CD14-positive monocyte (primary cell): ENCODE results near the gene BLZF1. TPM values are rescaled to one million over a fixed set of nuclear protein-coding genes. Genes with fewer than 3 reads are reported as not detected.

Experiments used
- DNase-seq, 3 donors: peaks; one replicate each; pipeline ENCODE4 v3.0.0-alpha.2; 2011 to 2022
- H2AFZ ChIP-seq: 2 replicates; pipeline ENCODE4 v1.6.0; 2012; ENCODE audit warnings: mild to moderate bottlenecking, low read depth, low read length, inconsistent platforms; ENCODE audit not compliant: insufficient read depth, poor library complexity, severe bottlenecking
- H3K27ac ChIP-seq, 2 donors: 1 replicate in 1 of 2; 2 replicates in 1 of 2; pipeline ENCODE4 v1.5.1; 2012 to 2013; ENCODE audit warnings: low read length in 2 of 2, control low read depth in 1 of 2, inconsistent platforms in 1 of 2, low read depth in 1 of 2, mild to moderate bottlenecking in 1 of 2
- H3K27me3 ChIP-seq, 2 donors: one replicate each; pipeline versions ENCODE4 v1.6.0 to v1.6.1; 2011 to 2013; ENCODE audit warnings: low read length in 2 of 2; ENCODE audit not compliant: control insufficient read depth in 2 of 2, insufficient read depth in 2 of 2
- H3K36me3 ChIP-seq, 2 donors: replicated peaks in 1 of 2; 1 replicate in 1 of 2; 2 replicates in 1 of 2; pipeline versions ENCODE4 v1.5.1 to v1.6.1; 2012 to 2013; ENCODE audit warnings: low read length in 2 of 2, control low read depth in 1 of 2, inconsistent platforms in 1 of 2, mild to moderate bottlenecking in 1 of 2; ENCODE audit not compliant: insufficient read depth in 2 of 2, control insufficient read depth in 1 of 2
- H3K4me1 ChIP-seq, 2 donors: 1 replicate in 1 of 2; 2 replicates in 1 of 2; pipeline versions ENCODE4 v1.5.1 to v1.6.1; 2012 to 2013; ENCODE audit warnings: low read length in 2 of 2, control low read depth in 1 of 2, inconsistent platforms in 1 of 2, mild to moderate bottlenecking in 1 of 2, moderate library complexity in 1 of 2; ENCODE audit not compliant: insufficient read depth in 2 of 2, control insufficient read depth in 1 of 2
- H3K4me2 ChIP-seq: replicated peaks from 2 replicates; pipeline ENCODE3; 2012; ENCODE audit warnings: low read length, moderate library complexity, mild to moderate bottlenecking; ENCODE audit not compliant: poor library complexity, severe bottlenecking; ENCODE audit errors: extremely low read depth
- H3K4me3 ChIP-seq, 3 experiments: fragments of 200-600 bp in 1 of 3; sonication (generic) in 1 of 3; replicated peaks in 1 of 3; 1 replicate in 2 of 3; 2 replicates in 1 of 3; pipeline ENCODE4 v1.5.1; 2011 to 2013; ENCODE audit warnings: low read length in 3 of 3, mild to moderate bottlenecking in 3 of 3, control low read depth in 2 of 3, low read depth in 2 of 3, inconsistent platforms in 1 of 3, moderate library complexity in 1 of 3
- H3K79me2 ChIP-seq: 2 replicates; pipeline ENCODE4 v1.6.0; 2012; ENCODE audit warnings: mild to moderate bottlenecking, control low read depth, inconsistent platforms, low read length, moderate library complexity; ENCODE audit not compliant: insufficient read depth
- H3K9ac ChIP-seq: 2 replicates; pipeline ENCODE4 v1.6.0; 2017; ENCODE audit warnings: low read length, mild to moderate bottlenecking; ENCODE audit not compliant: insufficient read depth, poor library complexity, severe bottlenecking
- H3K9me3 ChIP-seq, 2 donors: replicated peaks in 1 of 2; 1 replicate in 1 of 2; 2 replicates in 1 of 2; pipeline versions ENCODE4 v1.5.1 to v1.6.1; 2012 to 2013; ENCODE audit warnings: low read length in 2 of 2, control low read depth in 1 of 2; ENCODE audit not compliant: control insufficient read depth in 1 of 2, insufficient read depth in 1 of 2
- H4K20me1 ChIP-seq: 2 replicates; pipeline ENCODE4 v1.6.0; 2012; ENCODE audit warnings: mild to moderate bottlenecking, low read length, control low read depth, moderate library complexity; ENCODE audit not compliant: insufficient read depth
- H3K27ac Mint-ChIP-seq, 7 donors: one replicate each; pipeline ENCODE4 v1.8.0; 2020; ENCODE audit warnings: mild to moderate bottlenecking in 7 of 7, mixed read lengths in 7 of 7, moderate library complexity in 6 of 7, inconsistent platforms in 2 of 7
- H3K27me3 Mint-ChIP-seq, 3 donors: one replicate each; pipeline ENCODE4 v1.8.0; 2021 to 2022; ENCODE audit warnings: low read depth in 3 of 3, mild to moderate bottlenecking in 3 of 3, mixed read lengths in 3 of 3, moderate library complexity in 3 of 3, inconsistent platforms in 1 of 3
- H3K36me3 Mint-ChIP-seq, 2 donors: one replicate each; pipeline ENCODE4 v1.8.0; 2020; ENCODE audit warnings: mixed read lengths in 2 of 2, inconsistent platforms in 1 of 2, mild to moderate bottlenecking in 1 of 2
- H3K4me1 Mint-ChIP-seq: one replicate; pipeline ENCODE4 v1.8.0; 2020; ENCODE audit warnings: mild to moderate bottlenecking, mixed read lengths
- H3K4me3 Mint-ChIP-seq, 2 donors: one replicate each; pipeline ENCODE4 v1.8.0; 2020; ENCODE audit warnings: mild to moderate bottlenecking in 2 of 2, mixed read lengths in 2 of 2, moderate library complexity in 1 of 2
- H3K9me3 Mint-ChIP-seq, 7 donors: one replicate each; pipeline ENCODE4 v1.8.0; 2020 to 2022; ENCODE audit warnings: mixed read lengths in 7 of 7, mild to moderate bottlenecking in 6 of 7, moderate library complexity in 6 of 7, inconsistent platforms in 2 of 7
- WGBS: methylation state at CpG from one replicate; pipeline ENCODE4 v1.1.5; 2013; ENCODE audit warnings: missing lambda C conversion rate; ENCODE audit not compliant: insufficient coverage; 5-methylcytosine and 5-hydroxymethylcytosine counted together
- intact Hi-C, 2 donors: fragments of 100-400 bp; cut with micrococcal nuclease; formaldehyde crosslinking; loops; one replicate each; pipeline versions ENCODE4 v1.15.0 to v1.15.1; 2023
- polyA plus RNA-seq, 3 donors: library from polyadenylated mRNA; depleted of rRNA in 1 of 3; unstranded in 2 of 3; stranded (reverse) in 1 of 3; fragments of 300-500 nt in 2 of 3; fragments of >200 nt in 1 of 3; fragmentation: Illumina TruSeq in 2 of 3; gene quantifications; 1 replicate in 2 of 3; 2 replicates in 1 of 3; pipeline ENCODE4 v1.2.3, GENCODE V29; 2012 to 2021
- TF ChIP-seq, protein P1 (sequence below): fragments of 200-600 bp; IDR thresholded peaks from one replicate; pipeline ENCODE4 v1.8.0; 2022; ENCODE audit warnings: antibody characterized with exemption, mild to moderate bottlenecking

BLZF1 gene
- polyA plus RNA-seq, 3 donors = 4.8 to 7.9 (median 5.5) TPM

DNA sequence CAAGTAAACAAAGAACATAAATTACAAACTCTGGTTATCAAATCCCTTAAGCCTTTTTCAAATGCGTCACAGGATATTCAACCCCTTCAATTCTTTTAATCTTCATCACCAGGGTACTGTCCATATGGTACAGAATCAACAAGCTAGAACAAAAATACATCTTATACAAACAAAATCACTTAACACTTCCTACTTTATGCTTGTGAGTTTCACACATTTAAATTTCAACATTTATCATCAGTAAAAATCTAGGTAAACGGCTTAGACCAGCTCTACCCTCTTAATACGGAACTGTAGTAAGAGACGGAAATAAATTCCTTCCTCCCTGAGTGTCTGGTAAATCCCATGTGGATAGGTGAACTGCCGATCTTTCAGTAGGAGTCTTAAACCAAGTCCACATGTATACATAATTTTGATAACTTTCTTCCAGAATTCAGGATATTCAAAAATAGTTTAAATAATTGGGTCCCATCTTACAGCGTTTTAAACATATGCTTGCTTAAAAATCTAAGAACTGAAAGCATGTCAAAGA lies 58.2 kb downstream of the BLZF1 start:
- H3K9me3 ChIP-seq = no peaks in the 10 kb centered on the region
- no peak overlapping the region for H3K4me3 ChIP-seq
- Mint-ChIP-seq H3K4me3 (peak overlapping the region in 1 of 2 donors; percentile 92), H3K4me1 (peaks cover 13% of the 10 kb centered on the region), H3K27ac (no peak overlapping the region), H3K36me3 (no peaks in the 10 kb centered on the region), H3K9me3 (peaks cover 0 to 7% (median 4%) of the 10 kb centered on the region in 7 donors), H3K27me3 (peaks cover 17 to 38% (median 20%) of the 10 kb centered on the region in 3 donors)
- H3K27me3 ChIP-seq = peaks cover 13 to 31% of the 10 kb centered on the region in 2 donors
- TF ChIP-seq, protein P1, sequence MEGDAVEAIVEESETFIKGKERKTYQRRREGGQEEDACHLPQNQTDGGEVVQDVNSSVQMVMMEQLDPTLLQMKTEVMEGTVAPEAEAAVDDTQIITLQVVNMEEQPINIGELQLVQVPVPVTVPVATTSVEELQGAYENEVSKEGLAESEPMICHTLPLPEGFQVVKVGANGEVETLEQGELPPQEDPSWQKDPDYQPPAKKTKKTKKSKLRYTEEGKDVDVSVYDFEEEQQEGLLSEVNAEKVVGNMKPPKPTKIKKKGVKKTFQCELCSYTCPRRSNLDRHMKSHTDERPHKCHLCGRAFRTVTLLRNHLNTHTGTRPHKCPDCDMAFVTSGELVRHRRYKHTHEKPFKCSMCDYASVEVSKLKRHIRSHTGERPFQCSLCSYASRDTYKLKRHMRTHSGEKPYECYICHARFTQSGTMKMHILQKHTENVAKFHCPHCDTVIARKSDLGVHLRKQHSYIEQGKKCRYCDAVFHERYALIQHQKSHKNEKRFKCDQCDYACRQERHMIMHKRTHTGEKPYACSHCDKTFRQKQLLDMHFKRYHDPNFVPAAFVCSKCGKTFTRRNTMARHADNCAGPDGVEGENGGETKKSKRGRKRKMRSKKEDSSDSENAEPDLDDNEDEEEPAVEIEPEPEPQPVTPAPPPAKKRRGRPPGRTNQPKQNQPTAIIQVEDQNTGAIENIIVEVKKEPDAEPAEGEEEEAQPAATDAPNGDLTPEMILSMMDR = no peak
- no peak overlapping the region for H3K27ac ChIP-seq
- 100% methylated on average over 1 of the region's 6 CpGs for WGBS
- no peak overlapping the region for H3K4me2 ChIP-seq
- no peaks in the 10 kb centered on the region for H4K20me1 ChIP-seq
- intact Hi-C loops = no loop called here
- DNase-seq = no peak
- H2AFZ ChIP-seq = no peak overlapping the region
- H3K36me3 ChIP-seq = no peaks in the 10 kb centered on the region
- no peaks in the 10 kb centered on the region for H3K79me2 ChIP-seq
- no peak overlapping the region for H3K9ac ChIP-seq
- peaks cover 5 to 7% of the 10 kb centered on the region in 2 donors for H3K4me1 ChIP-seq

DNA sequence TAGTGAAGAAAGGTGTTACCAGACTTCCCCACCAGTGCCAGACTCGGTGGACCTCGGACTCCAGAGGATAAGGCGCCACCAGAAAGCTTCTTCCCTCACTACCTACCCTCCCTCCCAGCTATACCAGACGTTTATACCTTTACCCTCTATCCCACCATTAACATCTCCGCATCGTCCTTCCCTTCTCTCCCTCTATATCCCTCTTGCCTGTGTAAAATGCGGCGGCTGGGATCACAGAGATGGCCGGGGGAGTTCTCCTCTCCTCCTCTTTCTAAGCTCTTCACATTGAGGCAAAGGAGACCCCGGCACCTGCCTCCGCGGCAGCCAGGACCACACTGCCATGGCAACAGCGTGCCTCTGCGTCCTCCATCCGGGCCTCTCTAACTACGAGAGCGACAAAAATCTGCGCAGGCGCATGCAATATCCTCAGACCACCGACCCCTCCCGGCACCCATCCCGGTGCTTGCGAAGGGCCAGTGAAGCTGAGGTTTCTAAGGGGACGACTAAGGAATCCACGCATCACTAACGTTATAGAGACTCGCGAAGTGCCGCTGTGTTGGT lies 59.2 kb downstream of the BLZF1 start, which contains the start of gene CCDC181:
TSS of gene CCDC181 (minus strand) at position 394 of the 561 bp plus-strand sequence. CDS start 2,547 bp downstream, outside the sequence.
- Histone ChIP-seq H3K9me3 (no peaks in the 10 kb centered on the region), H2AFZ (peak within 1 kb of the TSS; percentile 76), H3K36me3 (no peaks in the 10 kb centered on the region), H3K79me2 (no peaks in the 10 kb centered on the region), H3K27me3 (peaks cover 13 to 31% of the 10 kb centered on the region in 2 donors), H4K20me1 (no peaks in the 10 kb centered on the region), H3K4me1 (peaks cover 5 to 7% of the 10 kb centered on the region in 2 donors), H3K27ac (no peak within 1 kb of the TSS), H3K4me3 (peak within 1 kb of the TSS in 2 of 3 experiments; percentile 15 to 61), H3K4me2 (peak within 1 kb of the TSS; percentile 74), H3K9ac (no peak within 1 kb of the TSS)
- Mint-ChIP-seq H3K4me1 (peaks cover 13% of the 10 kb centered on the region), H3K36me3 (no peaks in the 10 kb centered on the region), H3K27me3 (peaks cover 17 to 39% (median 20%) of the 10 kb centered on the region in 3 donors), H3K9me3 (peaks cover 4 to 8% (median 7%) of the 10 kb centered on the region in 7 donors), H3K27ac (peak within 1 kb of the TSS in 1 of 7 donors; percentile 48), H3K4me3 (peak within 1 kb of the TSS; percentile 74 to 92)
- WGBS = under 1% methylated on average over 23 of the region's 29 CpGs
- DNase-seq = no peak
- intact Hi-C loops = no loop called here
- TF ChIP-seq, protein P1 = no peak

Other genes with a start within 250 kb of the BLZF1 start
- 1 to 10 TPM; 3.5 to 8.0 (median 6.0) TPM for gene NME7, start 398 bp upstream of the BLZF1 start, polyA plus RNA-seq
- gene CCDC181, start 59.3 kb downstream of the BLZF1 start, polyA plus RNA-seq = not detected
- 1 to 10 TPM in 1 of 3 donors, under 1 TPM in 2; 0.52 to 3.2 (median 0.81) TPM for gene SLC19A2, start 117.7 kb downstream of the BLZF1 start, polyA plus RNA-seq
- gene F5, start 218.3 kb downstream of the BLZF1 start, polyA plus RNA-seq = 10 to 100 TPM in 1 of 3 donors, 1 to 10 TPM in 2; 6.5 to 14.5 (median 7.1) TPM